ENCODE data around the gene CAMK2G. TPM values are rescaled to one million over a fixed set of nuclear protein-coding genes. Genes with fewer than 3 reads are reported as not detected.

CAMK2G gene
- total RNA-seq, 2 donors from 2014 or later, result 26.2 to 39.7 TPM

- DNase-seq (ENCODE audit: low spot score in 2 of 2), result peak in 1 of 2 donors; percentile 44
- Mint-ChIP-seq H3K36me3 (peaks cover 26 to 28% of the 10 kb centered on the region in 2 donors), H3K27ac (peak overlapping the region; percentile 79 to 97), H3K9me3 (no peaks in the 10 kb centered on the region)
- peak; percentile 7 to 11 for ATAC-seq
These were observed 88.4 kb downstream of the CAMK2G start for GRCh38 chr10:73785721-73786511.

GRCh38 chr10:73785211-73785720 is 89.1 kb downstream of the CAMK2G start, which contains the start of gene ZSWIM8:
Gene ZSWIM8 (plus strand): TSS chr10:73785606. CDS start chr10:73785879, 273 bp downstream.
- H3K9me3 Mint-ChIP-seq, result no peaks in the 10 kb centered on the region
- DNase-seq (ENCODE audit: low spot score in 2 of 2) (peak; percentile 74 to 77), ATAC-seq (peak; percentile 81 to 86)
- H3K27ac Mint-ChIP-seq, result peak within 1 kb of the TSS; percentile 79 to 97
- H3K36me3 Mint-ChIP-seq, result peaks cover 24 to 34% of the 10 kb centered on the region in 2 donors

- ATAC-seq, result no peak
- peaks cover 21 to 30% of the 10 kb centered on the region in 2 donors for H3K36me3 Mint-ChIP-seq
These were observed 91.6 kb downstream of the CAMK2G start for GRCh38 chr10:73782749-73783085.

GRCh38 chr10:73781879-73782748 is 92.2 kb downstream of the CAMK2G start, which contains the start of gene CHCHD1:
Gene CHCHD1 (plus strand): TSS chr10:73782048. CDS start chr10:73782076, 28 bp downstream.
- Mint-ChIP-seq H3K27ac (peak within 1 kb of the TSS; percentile 88 to 100), H3K36me3 (peaks cover 26 to 30% of the 10 kb centered on the region in 2 donors), H3K9me3 (no peaks in the 10 kb centered on the region)
- peak; percentile 91 to 92 for DNase-seq (ENCODE audit: low spot score in 2 of 2)
- peak; percentile 78 to 79 for ATAC-seq

More at GRCh38 chr10:73782749-73783085, 91.6 kb downstream of the CAMK2G start:
- DNase-seq (ENCODE audit: low spot score in 2 of 2), result no peak
- Mint-ChIP-seq H3K9me3 (no peaks in the 10 kb centered on the region), H3K27ac (peak overlapping the region; percentile 88 to 100)

- Mint-ChIP-seq H3K27ac (peak overlapping the region; percentile 88 to 100), H3K9me3 (no peaks in the 10 kb centered on the region), H3K36me3 (peaks cover 30 to 31% of the 10 kb centered on the region in 2 donors)
- peak; percentile 21 for ATAC-seq
- DNase-seq (ENCODE audit: low spot score in 2 of 2), result no peak
These were observed 92.8 kb downstream of the CAMK2G start for GRCh38 chr10:73781548-73781878.

GRCh38 chr10:73780966-73781365 is 93.4 kb downstream of the CAMK2G start:
- no peaks in the 10 kb centered on the region for H3K9me3 Mint-ChIP-seq
- peak overlapping the region; percentile 88 to 100 for H3K27ac Mint-ChIP-seq
- DNase-seq (ENCODE audit: low spot score in 2 of 2), result no peak
- peaks cover 25 to 26% of the 10 kb centered on the region in 2 donors for H3K36me3 Mint-ChIP-seq
- ATAC-seq, result no peak

- DNase-seq (ENCODE audit: low spot score in 2 of 2) (no peak), ATAC-seq (no peak)
- no peaks in the 10 kb centered on the region for H3K9me3 Mint-ChIP-seq
- H3K27ac Mint-ChIP-seq, result peak overlapping the region; percentile 65 to 88
- peaks cover 27 to 32% of the 10 kb centered on the region in 2 donors for H3K36me3 Mint-ChIP-seq
These were observed 94.1 kb downstream of the CAMK2G start for GRCh38 chr10:73780301-73780700.

GRCh38 chr10:73779539-73780197 is 94.7 kb downstream of the CAMK2G start:
- H3K36me3 Mint-ChIP-seq, result peaks cover 30 to 38% of the 10 kb centered on the region in 2 donors
- no peak for ATAC-seq

GRCh38 chr10:73779018-73779417 is 95.3 kb downstream of the CAMK2G start:
- no peak for DNase-seq (ENCODE audit: low spot score in 2 of 2)
- Mint-ChIP-seq H3K9me3 (no peaks in the 10 kb centered on the region), H3K36me3 (peaks cover 31 to 44% of the 10 kb centered on the region in 2 donors), H3K27ac (no peak overlapping the region)
- ATAC-seq, result no peak

More at GRCh38 chr10:73779539-73780197, 94.7 kb downstream of the CAMK2G start:
- Mint-ChIP-seq H3K9me3 (no peaks in the 10 kb centered on the region), H3K27ac (peak overlapping the region in 1 of 2 donors; percentile 88)
- DNase-seq (ENCODE audit: low spot score in 2 of 2), result no peak

- Mint-ChIP-seq H3K27ac (peak overlapping the region in 1 of 2 donors; percentile 31), H3K36me3 (peaks cover 26 to 63% of the 10 kb centered on the region in 2 donors), H3K9me3 (no peaks in the 10 kb centered on the region)
- no peak for DNase-seq (ENCODE audit: low spot score in 2 of 2)
- no peak for ATAC-seq
These were observed 99.7 kb downstream of the CAMK2G start for GRCh38 chr10:73774637-73775036.

GRCh38 chr10:73773152-73773879 is 101.0 kb downstream of the CAMK2G start:
- H3K27ac Mint-ChIP-seq, result peak overlapping the region; percentile 90 to 96
- peaks cover 33 to 69% of the 10 kb centered on the region in 2 donors for H3K36me3 Mint-ChIP-seq
- no peaks in the 10 kb centered on the region for H3K9me3 Mint-ChIP-seq
- ATAC-seq (peak in 1 of 2 donors; percentile 5), DNase-seq (ENCODE audit: low spot score in 2 of 2) (no peak)

- Mint-ChIP-seq H3K9me3 (no peaks in the 10 kb centered on the region), H3K27ac (peak overlapping the region; percentile 85 to 90), H3K36me3 (peaks cover 33 to 75% of the 10 kb centered on the region in 2 donors)
- ATAC-seq, result peak; percentile 80 to 84
- peak; percentile 80 to 91 for DNase-seq (ENCODE audit: low spot score in 2 of 2)
These were observed 101.8 kb downstream of the CAMK2G start for GRCh38 chr10:73772281-73773151.

- H3K9me3 Mint-ChIP-seq, result no peaks in the 10 kb centered on the region
- peak in 1 of 2 donors; percentile 84 for DNase-seq (ENCODE audit: low spot score in 2 of 2)
- ATAC-seq, result peak; percentile 4 to 15
- peak overlapping the region; percentile 83 to 90 for H3K27ac Mint-ChIP-seq
- H3K36me3 Mint-ChIP-seq, result peaks cover 33 to 69% of the 10 kb centered on the region in 2 donors
These were observed 102.6 kb downstream of the CAMK2G start for GRCh38 chr10:73771722-73772280.

- Mint-ChIP-seq H3K36me3 (peaks cover 38 to 74% of the 10 kb centered on the region in 2 donors), H3K27ac (peak overlapping the region in 1 of 2 donors; percentile 17)
- ATAC-seq, result no peak
These were observed 105.0 kb downstream of the CAMK2G start for GRCh38 chr10:73769396-73769795.

More at GRCh38 chr10:73769396-73769795, 105.0 kb downstream of the CAMK2G start:
- no peaks in the 10 kb centered on the region for H3K9me3 Mint-ChIP-seq
- DNase-seq (ENCODE audit: low spot score in 2 of 2), result no peak
